ENCODE data around the gene ZNF598. TPM values are rescaled to one million over a fixed set of nuclear protein-coding genes. Genes with fewer than 3 reads are reported as not detected.
A peak's percentile ranks its signal among the peaks of the same experiment; 100 is the strongest.
"Not testable (repeated sequence)": the region's sequence is repeated elsewhere in the genome, so short reads cannot be mapped to it uniquely, and the experiment has no call there.

The ZNF598 gene
- total RNA-seq, 1 donor from 2014 or later, result 31.1 TPM

GRCh38 chr16:2036200-2036966, 26.8 kb upstream of the ZNF598 start:
- peaks cover 23 to 46% of the 10 kb centered on the region in 2 donors for H3K4me1 ChIP-seq
- no peak for TF ChIP-seq CTCF (IDR thresholded peaks at IDR 0.05)

GRCh38 chr16:2035431-2036199, 26.0 kb upstream of the ZNF598 start:
- intact Hi-C loops (cut with DNase I), result loop anchor here (1.0 kb wide), 2 partner anchors 9 to 12 kb away; partner anchors contain the start of genes NHERF2, NTHL1 and TSC2
- no peaks in the 10 kb centered on the region for H3K9me3 ChIP-seq
- peak overlapping the region; percentile 83 to 96 for H3K27ac ChIP-seq
- H3K27me3 ChIP-seq, result no peaks in the 10 kb centered on the region
- H3K4me1 ChIP-seq, result peaks cover 23 to 46% of the 10 kb centered on the region in 2 donors
- H3K4me3 ChIP-seq, result peak overlapping the region; percentile 47 to 53
- H3K36me3 ChIP-seq, result peaks cover 4 to 15% of the 10 kb centered on the region in 2 donors
- peak in 1 of 2 donors; percentile 85 for DNase-seq (ENCODE audit: low spot score in 2 of 2)
- TF ChIP-seq CTCF (IDR thresholded peaks at IDR 0.05), result no peak

More at GRCh38 chr16:2036200-2036966, 26.8 kb upstream of the ZNF598 start:
- Histone ChIP-seq H3K27ac (peak overlapping the region; percentile 83 to 96), H3K9me3 (no peaks in the 10 kb centered on the region), H3K4me3 (peak overlapping the region; percentile 47 to 53), H3K27me3 (no peaks in the 10 kb centered on the region), H3K36me3 (peaks cover 4 to 15% of the 10 kb centered on the region in 2 donors)
- DNase-seq (ENCODE audit: low spot score in 2 of 2), result no peak
- intact Hi-C loops (cut with DNase I), result no loop called here

GRCh38 chr16:2034696-2035430, 25.2 kb upstream of the ZNF598 start:
- intact Hi-C loops (cut with DNase I), result loop anchor here (1.0 kb wide), 2 partner anchors 9 to 12 kb away; partner anchors contain the start of genes NHERF2, NTHL1 and TSC2
- no peak for TF ChIP-seq CTCF (IDR thresholded peaks at IDR 0.05)
- Histone ChIP-seq H3K9me3 (no peaks in the 10 kb centered on the region), H3K27me3 (no peaks in the 10 kb centered on the region), H3K36me3 (peaks cover 4 to 15% of the 10 kb centered on the region in 2 donors), H3K4me3 (peak overlapping the region; percentile 47 to 53), H3K4me1 (peaks cover 23 to 46% of the 10 kb centered on the region in 2 donors), H3K27ac (peak overlapping the region; percentile 83 to 96)
- DNase-seq (ENCODE audit: low spot score in 2 of 2), result no peak

- Histone ChIP-seq H3K27ac (peak overlapping the region; percentile 96 to 97), H3K4me3 (peak overlapping the region; percentile 58 to 60), H3K4me1 (peaks cover 23 to 46% of the 10 kb centered on the region in 2 donors), H3K36me3 (peaks cover 4 to 15% of the 10 kb centered on the region in 2 donors)
- DNase-seq (ENCODE audit: low spot score in 2 of 2); H3K27me3 ChIP-seq; H3K9me3 ChIP-seq; intact Hi-C loops (cut with DNase I): not testable (repeated sequence)
These were observed 24.5 kb upstream of the ZNF598 start for GRCh38 chr16:2033909-2034695.

GRCh38 chr16:2033057-2033908, 23.7 kb upstream of the ZNF598 start:
- H3K4me1 ChIP-seq, result peaks cover 23 to 43% of the 10 kb centered on the region in 2 donors
- peak overlapping the region; percentile 93 to 97 for H3K27ac ChIP-seq
- H3K36me3 ChIP-seq, result peaks cover 4 to 12% of the 10 kb centered on the region in 2 donors
- no peaks in the 10 kb centered on the region for H3K27me3 ChIP-seq
- peak; percentile 39 to 92 for DNase-seq (ENCODE audit: low spot score in 2 of 2)
- no peaks in the 10 kb centered on the region for H3K9me3 ChIP-seq
- no peak for TF ChIP-seq CTCF (IDR thresholded peaks at IDR 0.05)
- intact Hi-C loops (cut with DNase I), result no loop called here
- peak overlapping the region; percentile 58 to 60 for H3K4me3 ChIP-seq

Measured in ascending aorta (tissue), 2 donors.